LNCaP clone FGC (cell line): Measurements from ENCODE around the gene RALGPS1.

ENCODE experiments used
- DNase-seq: peaks from one replicate; pipeline ENCODE4 v3.0.0-alpha.2; 2011; ENCODE audit warnings: low read depth
- H3K4me3 ChIP-seq: 2 replicates; pipeline ENCODE4 v1.5.1; 2011; ENCODE audit warnings: mild to moderate bottlenecking, low read depth, low read length, control low read depth
- TF ChIP-seq, protein P1 (sequence below): IDR thresholded peaks from 2 replicates; pipeline ENCODE4 v1.5.1; 2012; ENCODE audit warnings: mild to moderate bottlenecking; ENCODE audit not compliant: control insufficient read depth, insufficient read depth; ENCODE audit errors: extremely low read depth

Gene RALGPS1

DNA sequence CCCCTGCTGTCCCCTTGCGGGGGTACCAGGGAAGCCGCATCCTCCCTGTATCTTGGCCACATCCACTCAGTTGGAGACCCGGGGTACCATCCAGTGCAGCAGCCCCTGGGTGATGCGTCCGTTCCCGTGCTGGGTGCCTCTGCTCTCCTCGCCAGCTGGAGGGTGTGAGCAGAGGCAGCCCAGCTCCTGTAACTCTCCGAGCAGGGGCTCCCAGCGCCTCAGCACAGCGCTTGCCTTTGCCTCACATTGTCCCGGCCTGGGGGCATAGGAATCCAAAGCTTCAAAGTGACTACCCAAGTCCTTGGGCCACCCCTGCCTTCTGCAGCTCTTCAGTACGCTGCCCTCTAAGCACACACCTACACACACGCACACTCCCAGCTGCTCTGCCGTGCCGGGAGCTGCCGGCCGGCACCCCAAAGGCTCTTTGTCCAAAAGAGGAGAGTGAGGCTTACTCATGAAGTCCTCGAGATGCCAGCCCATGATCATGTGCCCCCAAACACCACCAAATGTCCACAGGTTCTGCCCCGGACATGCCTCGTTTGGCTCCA lies 207.1 kb downstream of the RALGPS1 start:
- no peak for DNase-seq

DNA sequence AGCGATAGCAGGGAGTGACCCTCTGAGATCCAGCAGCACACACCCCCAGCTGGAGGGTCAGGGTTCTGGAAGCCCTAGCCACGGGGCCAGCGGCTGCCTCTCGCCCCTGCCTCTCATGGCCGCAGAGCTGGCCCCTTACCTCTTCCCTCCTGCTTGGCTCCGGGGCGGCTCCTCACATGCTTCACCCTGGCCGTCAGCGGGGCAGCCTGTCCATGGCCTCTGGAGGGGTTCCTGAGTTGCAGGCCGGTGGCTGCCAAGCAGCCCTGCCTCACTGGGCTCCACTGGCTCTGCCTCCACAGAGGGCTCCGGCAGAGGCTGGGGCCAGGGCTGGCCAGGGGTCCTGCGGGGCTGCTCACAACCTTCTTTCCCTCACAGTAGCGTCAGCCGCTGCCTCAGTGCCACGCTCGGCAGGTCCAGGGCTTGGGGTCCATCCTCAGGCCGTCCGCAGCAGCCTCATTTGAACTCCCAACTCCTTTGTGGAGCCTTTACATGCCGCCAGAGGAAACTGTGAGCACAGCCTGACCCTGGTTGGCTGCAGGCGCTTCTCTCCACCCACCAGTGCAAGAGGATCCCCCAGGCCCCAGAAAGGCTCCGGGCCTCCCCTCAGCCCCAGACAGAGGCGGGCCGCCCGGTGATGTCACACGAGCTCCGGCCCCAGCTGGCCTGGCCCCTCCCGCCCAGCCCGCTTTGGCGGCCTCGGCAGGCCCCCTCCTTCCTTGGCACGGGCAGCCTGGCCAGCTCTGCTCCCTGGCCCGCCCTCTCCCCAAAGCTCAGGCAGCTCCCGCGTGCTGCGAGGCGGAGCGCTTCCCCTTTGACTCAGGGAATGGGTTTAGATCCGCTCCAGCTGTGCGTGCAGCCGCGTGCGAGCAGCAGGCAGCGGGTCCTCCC lies 207.8 kb downstream of the RALGPS1 start, which contains the start of gene ANGPTL2:
ANGPTL2 (minus strand) TSS at position 460 of the 888 bp plus-strand sequence. CDS start 13,904 bp downstream, outside the sequence.
- TF ChIP-seq, protein P1, sequence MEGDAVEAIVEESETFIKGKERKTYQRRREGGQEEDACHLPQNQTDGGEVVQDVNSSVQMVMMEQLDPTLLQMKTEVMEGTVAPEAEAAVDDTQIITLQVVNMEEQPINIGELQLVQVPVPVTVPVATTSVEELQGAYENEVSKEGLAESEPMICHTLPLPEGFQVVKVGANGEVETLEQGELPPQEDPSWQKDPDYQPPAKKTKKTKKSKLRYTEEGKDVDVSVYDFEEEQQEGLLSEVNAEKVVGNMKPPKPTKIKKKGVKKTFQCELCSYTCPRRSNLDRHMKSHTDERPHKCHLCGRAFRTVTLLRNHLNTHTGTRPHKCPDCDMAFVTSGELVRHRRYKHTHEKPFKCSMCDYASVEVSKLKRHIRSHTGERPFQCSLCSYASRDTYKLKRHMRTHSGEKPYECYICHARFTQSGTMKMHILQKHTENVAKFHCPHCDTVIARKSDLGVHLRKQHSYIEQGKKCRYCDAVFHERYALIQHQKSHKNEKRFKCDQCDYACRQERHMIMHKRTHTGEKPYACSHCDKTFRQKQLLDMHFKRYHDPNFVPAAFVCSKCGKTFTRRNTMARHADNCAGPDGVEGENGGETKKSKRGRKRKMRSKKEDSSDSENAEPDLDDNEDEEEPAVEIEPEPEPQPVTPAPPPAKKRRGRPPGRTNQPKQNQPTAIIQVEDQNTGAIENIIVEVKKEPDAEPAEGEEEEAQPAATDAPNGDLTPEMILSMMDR, result no peak
- no peak for DNase-seq
- H3K4me3 ChIP-seq, result no peak within 1 kb of the TSS

More for the DNA sequence above, 207.1 kb downstream of the RALGPS1 start:
- TF ChIP-seq, protein P1, result no peak
- H3K4me3 ChIP-seq, result no peak overlapping the region

DNA sequence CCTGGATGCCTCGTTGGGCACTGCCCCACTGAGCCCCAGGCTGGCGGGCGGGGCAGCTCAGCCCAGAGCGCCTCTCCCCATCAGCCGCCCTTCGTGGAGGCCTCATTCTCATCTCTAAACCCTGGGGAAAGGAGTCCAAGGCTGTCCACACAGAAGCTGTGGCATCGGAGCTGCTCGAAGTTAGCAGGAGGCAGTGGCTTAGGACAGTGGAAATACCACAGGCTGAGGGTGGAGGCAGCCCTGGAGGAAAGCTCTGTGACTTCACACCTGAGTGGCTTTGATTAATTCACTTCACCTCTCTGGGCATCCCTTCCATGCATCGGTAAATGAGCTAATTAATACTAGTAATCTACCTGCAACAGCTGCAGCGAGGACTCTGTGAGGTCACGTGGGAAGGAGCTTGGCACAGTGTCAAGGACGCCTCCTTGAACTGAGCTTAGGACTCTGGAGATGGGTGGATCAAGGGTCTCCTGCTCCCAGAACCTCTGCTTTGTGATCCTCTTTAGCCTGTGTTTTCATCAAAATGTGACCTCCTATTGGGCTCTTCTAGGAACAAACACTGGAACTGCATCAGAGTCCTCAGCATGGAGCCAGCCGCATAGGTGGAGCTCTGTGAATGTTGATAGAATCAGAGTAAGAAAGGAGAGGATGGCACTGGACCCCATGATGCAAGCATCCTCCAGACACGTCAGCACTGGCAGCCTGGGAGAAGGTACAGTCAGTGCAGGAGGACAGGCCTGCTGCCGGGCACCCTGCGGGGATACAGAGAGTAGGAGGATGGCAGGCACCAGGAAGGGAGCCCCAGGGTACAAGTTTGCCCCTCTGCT lies 208.7 kb downstream of the RALGPS1 start:
- no peak for DNase-seq
- no peak overlapping the region for H3K4me3 ChIP-seq
- TF ChIP-seq, protein P1, result no peak

DNA sequence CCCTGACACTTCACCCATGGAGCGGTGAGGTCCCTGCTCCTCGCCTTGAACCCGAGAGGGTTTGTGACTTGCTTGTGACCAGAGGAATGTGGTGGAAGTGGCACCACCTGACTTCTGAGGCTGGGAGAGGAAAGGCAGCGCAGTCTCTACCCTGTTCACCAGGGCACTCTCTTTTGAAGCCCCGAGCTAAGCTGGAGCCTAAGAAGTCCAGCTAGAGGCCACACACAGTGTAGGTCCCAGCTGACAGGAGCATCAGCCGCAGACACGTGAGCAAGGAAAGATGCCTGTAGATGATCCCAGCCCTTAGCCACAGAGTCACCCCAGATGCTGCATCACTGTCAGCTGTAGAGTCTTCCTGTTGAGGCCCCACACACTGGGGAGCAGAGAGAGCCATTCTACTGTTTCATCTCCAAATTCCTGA lies 209.5 kb downstream of the RALGPS1 start:
- TF ChIP-seq, protein P1, result no peak
- DNase-seq, result no peak
- no peak overlapping the region for H3K4me3 ChIP-seq

DNA sequence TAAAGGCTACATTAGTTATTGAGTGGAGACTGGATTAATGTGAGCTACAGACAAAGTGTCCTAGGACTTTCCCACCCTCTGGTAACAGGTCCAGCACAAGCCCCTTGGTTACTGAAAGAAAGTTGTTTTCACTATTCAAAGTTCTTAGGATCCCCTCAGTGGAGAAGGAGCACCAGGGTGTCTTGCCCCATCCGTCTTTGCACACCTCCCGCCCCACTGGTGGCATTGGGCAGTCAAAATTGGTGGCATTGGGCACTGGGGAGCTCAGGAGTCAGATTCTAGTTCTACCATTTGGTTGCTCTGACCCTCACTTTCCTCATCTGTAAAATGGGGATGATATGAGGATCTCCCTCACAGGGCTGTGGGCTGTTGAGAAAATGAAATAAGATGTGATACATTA lies 210.2 kb downstream of the RALGPS1 start:
- no peak overlapping the region for H3K4me3 ChIP-seq
- TF ChIP-seq, protein P1, result no peak
- DNase-seq, result no peak

DNA sequence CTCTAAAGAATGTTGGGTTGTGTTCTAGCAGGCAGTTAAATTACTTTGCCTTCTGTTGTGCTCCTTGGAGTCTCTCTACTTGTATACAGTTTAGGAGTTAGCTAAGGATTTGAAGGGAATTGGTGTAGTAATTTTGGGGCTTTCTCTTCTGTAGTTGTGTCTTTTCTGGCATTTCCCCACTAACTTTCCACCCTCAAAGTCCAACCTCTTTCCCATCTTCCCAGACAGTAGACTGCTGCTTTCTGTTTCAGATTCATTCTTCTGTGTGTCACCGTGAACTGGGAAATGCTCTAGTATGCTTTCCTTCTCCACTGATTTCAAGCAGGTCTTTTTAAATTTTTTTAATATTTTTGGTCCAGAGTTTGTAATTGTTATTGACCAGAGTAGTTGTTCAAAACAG lies 212.4 kb downstream of the RALGPS1 start:
- TF ChIP-seq, protein P1, result no peak
- no peak for DNase-seq
- no peak overlapping the region for H3K4me3 ChIP-seq
